ENCODE data around the gene DYRK1B.
"Not testable (repeated sequence)": the region's sequence is repeated elsewhere in the genome, so short reads cannot be mapped to it uniquely, and the experiment has no call there.

- TF ChIP-seq CTCF (IDR thresholded peaks at IDR 0.05); CREM (CRISPR knock-in tag; IDR thresholded peaks at IDR 0.05); ESRRA (CRISPR knock-in tag; IDR thresholded peaks at IDR 0.05; ENCODE audit: borderline replicate concordance); ZNF121 (CRISPR knock-in tag; IDR thresholded peaks at IDR 0.05); PREB (CRISPR knock-in tag; IDR thresholded peaks at IDR 0.05; ENCODE audit: borderline replicate concordance): not testable (repeated sequence)
Measured at GRCh38 chr19:39880241-39880640, 46.3 kb upstream of the DYRK1B start.

Data from WTC11 (cell line).